OCI-LY1 (cell line): ENCODE measurements around the gene PRG2.

Experiments
- EZH2 ChIP-seq: fragments of 200-600 bp; sonication (generic), shearing (Covaris generic); IDR thresholded peaks from 2 replicates; pipeline ENCODE4 v1.8.0; 2017; ENCODE audit warnings: borderline replicate concordance, mixed run types, mild to moderate bottlenecking, antibody characterized with exemption, low read length, moderate library complexity, mixed read lengths
- TF ChIP-seq, protein P1 (sequence below): fragments of 200-600 bp; sonication (generic), shearing (Covaris generic); IDR thresholded peaks from 2 replicates; pipeline ENCODE4 v1.5.1; 2017; ENCODE audit warnings: mild to moderate bottlenecking, antibody characterized with exemption, low read length, moderate library complexity, mixed read lengths

DNA sequence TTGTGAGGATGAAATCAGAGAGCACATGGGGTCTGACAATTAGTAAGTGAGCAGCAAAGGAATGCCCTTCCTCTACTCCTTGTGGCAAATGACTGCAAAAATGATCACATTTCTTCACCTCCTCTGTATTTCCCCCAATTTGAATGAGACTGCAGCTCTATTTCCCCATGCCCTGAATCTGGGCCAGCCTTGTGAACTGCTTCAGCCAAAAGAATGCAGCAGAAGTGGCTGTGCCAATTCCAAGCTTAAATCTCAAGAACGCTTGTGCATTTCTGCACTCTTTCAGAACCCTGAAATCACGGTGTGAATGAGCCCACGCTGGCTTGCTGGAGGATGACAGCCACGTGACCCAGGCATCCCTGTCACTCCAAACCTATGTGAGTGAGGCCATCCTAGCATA is 26.6 kb upstream of the PRG2 start:
- TF ChIP-seq, protein P1, sequence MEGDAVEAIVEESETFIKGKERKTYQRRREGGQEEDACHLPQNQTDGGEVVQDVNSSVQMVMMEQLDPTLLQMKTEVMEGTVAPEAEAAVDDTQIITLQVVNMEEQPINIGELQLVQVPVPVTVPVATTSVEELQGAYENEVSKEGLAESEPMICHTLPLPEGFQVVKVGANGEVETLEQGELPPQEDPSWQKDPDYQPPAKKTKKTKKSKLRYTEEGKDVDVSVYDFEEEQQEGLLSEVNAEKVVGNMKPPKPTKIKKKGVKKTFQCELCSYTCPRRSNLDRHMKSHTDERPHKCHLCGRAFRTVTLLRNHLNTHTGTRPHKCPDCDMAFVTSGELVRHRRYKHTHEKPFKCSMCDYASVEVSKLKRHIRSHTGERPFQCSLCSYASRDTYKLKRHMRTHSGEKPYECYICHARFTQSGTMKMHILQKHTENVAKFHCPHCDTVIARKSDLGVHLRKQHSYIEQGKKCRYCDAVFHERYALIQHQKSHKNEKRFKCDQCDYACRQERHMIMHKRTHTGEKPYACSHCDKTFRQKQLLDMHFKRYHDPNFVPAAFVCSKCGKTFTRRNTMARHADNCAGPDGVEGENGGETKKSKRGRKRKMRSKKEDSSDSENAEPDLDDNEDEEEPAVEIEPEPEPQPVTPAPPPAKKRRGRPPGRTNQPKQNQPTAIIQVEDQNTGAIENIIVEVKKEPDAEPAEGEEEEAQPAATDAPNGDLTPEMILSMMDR: no peak
- no peak for TF ChIP-seq EZH2
